Neuron (in vitro differentiated cells): ENCODE data around the gene OXT.
"Not testable (repeated sequence)": the region's sequence is repeated elsewhere in the genome, so short reads cannot be mapped to it uniquely, and the experiment has no call there.

ENCODE experiments used
- H2AFZ ChIP-seq: one replicate; pipeline ENCODE4 v1.6.1; 2013; ENCODE audit warnings: low read depth, mild to moderate bottlenecking, inconsistent platforms, low read length, moderate library complexity
- H3K27me3 ChIP-seq: one replicate; pipeline ENCODE4 v1.6.1; 2013; ENCODE audit warnings: low read length; ENCODE audit not compliant: insufficient read depth
- H3K36me3 ChIP-seq: one replicate; pipeline ENCODE4 v1.6.1; 2013; ENCODE audit warnings: low read length; ENCODE audit not compliant: insufficient read depth
- H3K4me1 ChIP-seq: one replicate; pipeline ENCODE4 v1.6.1; 2013; ENCODE audit warnings: low read length; ENCODE audit not compliant: insufficient read depth
- H3K4me3 ChIP-seq: 2 replicates; pipeline ENCODE4 v1.5.1; 2013; ENCODE audit warnings: mild to moderate bottlenecking, low read length, moderate library complexity
- H3K9me3 ChIP-seq: one replicate; pipeline ENCODE4 v1.6.1; 2013; ENCODE audit warnings: low read length

The OXT gene

DNA sequence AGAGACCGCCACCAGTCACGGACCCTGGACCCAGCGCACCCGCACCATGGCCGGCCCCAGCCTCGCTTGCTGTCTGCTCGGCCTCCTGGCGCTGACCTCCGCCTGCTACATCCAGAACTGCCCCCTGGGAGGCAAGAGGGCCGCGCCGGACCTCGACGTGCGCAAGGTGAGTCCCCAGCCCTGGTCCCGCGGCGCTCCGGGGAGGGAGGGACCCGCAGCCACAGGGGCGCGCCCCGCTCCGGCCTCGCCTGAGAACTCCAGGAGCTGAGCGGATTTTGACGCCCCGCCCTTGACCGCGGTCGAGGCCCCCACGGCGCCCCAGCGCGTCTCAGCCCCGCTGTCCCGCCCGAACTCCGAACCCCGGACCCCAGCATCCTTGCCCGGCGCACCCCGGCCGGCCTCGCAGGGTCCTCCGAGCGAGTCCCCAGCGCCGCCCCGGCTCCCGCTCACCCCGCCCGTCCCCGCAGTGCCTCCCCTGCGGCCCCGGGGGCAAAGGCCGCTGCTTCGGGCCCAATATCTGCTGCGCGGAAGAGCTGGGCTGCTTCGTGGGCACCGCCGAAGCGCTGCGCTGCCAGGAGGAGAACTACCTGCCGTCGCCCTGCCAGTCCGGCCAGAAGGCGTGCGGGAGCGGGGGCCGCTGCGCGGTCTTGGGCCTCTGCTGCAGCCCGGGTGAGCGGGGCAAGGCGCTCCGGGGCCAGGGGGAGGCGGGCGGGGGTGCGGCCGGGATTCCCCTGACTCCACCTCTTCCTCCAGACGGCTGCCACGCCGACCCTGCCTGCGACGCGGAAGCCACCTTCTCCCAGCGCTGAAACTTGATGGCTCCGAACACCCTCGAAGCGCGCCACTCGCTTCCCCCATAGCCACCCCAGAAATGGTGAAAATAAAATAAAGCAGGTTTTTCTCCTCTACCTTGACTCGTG is at the start of gene OXT:
TSS of gene OXT (plus strand) at position 11 of the 920 bp plus-strand sequence. CDS start at position 47, 36 bp downstream.
- no peaks in the 10 kb centered on the region for H3K36me3 ChIP-seq
- H3K9me3 ChIP-seq: peaks cover 5% of the 10 kb centered on the region
- H3K27me3 ChIP-seq: peaks cover 2% of the 10 kb centered on the region
- H2AFZ ChIP-seq: no peak within 1 kb of the TSS
- H3K4me3 ChIP-seq: no peak within 1 kb of the TSS
- H3K4me1 ChIP-seq: peaks cover 9% of the 10 kb centered on the region

DNA sequence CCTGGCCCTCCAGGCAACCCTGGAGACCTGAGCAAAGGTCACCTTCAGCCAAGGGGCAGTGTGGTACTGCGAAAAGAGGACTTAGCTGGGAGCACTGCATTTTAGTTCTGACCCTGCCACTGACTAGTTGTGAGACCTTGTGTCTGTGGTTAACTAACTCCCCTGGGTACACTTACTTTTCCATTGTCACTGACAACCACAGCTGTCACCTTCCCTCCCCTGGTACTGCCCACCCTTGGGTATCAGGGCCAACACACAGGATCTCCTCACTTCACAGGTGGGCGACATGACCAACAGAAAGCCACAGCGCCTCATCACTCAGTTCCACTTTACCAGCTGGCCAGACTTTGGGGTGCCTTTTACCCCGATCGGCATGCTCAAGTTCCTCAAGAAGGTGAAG is 49.6 kb upstream of the OXT start:
- Histone ChIP-seq H3K27me3 (no peaks in the 10 kb centered on the region), H2AFZ (no peak overlapping the region), H3K9me3 (peaks cover 4% of the 10 kb centered on the region), H3K36me3 (peaks cover 69% of the 10 kb centered on the region), H3K4me1 (no peaks in the 10 kb centered on the region), H3K4me3 (no peak overlapping the region)

DNA sequence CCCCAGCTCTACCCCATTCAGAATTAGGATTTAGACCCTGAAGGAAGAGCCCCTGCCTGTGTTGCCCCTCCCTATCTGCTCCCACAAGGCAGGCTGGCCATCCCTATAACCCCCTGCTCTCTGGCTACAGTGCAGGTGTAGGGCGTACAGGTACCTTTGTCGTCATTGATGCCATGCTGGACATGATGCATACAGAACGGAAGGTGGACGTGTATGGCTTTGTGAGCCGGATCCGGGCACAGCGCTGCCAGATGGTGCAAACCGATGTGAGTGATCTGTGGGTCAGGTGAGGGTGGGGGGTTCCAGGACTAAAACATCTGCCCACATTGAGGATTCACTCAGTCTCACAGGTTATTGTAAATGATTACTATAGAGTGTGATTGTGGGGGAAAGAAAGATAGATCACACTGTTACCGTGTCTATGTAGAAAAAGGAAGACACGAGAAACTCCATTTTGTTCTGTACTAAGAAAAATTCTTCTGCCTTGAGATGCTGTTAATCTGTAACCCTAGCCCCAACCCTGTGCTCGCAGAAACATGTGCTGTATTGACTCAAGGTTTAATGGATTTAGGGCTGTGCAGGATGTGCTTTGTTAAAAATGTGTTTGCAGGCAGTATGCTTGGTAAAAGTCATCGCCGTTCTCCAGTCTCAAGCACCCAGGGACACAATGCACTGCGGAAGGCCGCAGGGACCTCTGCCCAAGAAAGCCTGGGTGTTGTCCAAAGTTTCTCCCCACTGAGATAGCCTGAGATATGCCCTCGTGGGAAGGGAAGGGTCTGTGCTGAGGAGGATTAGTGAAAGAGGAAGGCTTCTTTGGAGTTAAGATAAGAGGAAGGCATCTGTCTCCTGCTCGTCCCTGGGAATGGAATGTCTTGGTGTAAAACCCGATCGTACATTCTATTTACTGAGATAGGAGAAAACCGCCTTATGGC is 48.6 kb upstream of the OXT start:
- peaks cover 69% of the 10 kb centered on the region for H3K36me3 ChIP-seq
- not testable (repeated sequence) for H3K4me3 ChIP-seq, H3K9me3 ChIP-seq, H3K4me1 ChIP-seq, H3K27me3 ChIP-seq, H2AFZ ChIP-seq

DNA sequence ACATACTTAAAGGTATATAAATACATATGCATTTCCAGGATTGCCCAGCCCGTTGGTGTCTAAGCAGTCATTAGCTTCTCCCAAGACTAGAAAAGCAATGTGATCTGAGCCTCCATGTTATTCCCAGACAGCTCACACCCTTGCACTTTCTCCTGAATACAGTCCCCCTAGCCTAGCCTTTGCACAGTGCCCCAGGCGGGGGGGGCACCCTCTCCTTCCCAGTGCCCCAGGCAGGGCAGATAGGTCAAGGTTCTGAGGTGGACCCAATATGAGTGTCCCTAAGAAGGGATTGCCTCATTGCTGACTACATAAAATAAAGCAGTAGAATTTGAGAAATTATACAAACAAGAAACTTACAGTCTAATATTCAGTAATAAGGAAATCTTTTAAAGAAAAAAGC is 43.4 kb upstream of the OXT start:
- H3K36me3 ChIP-seq: peaks cover 80% of the 10 kb centered on the region
- no peak overlapping the region for H2AFZ ChIP-seq
- no peak overlapping the region for H3K4me3 ChIP-seq
- H3K27me3 ChIP-seq: no peaks in the 10 kb centered on the region
- H3K4me1 ChIP-seq: no peaks in the 10 kb centered on the region
- no peaks in the 10 kb centered on the region for H3K9me3 ChIP-seq

DNA sequence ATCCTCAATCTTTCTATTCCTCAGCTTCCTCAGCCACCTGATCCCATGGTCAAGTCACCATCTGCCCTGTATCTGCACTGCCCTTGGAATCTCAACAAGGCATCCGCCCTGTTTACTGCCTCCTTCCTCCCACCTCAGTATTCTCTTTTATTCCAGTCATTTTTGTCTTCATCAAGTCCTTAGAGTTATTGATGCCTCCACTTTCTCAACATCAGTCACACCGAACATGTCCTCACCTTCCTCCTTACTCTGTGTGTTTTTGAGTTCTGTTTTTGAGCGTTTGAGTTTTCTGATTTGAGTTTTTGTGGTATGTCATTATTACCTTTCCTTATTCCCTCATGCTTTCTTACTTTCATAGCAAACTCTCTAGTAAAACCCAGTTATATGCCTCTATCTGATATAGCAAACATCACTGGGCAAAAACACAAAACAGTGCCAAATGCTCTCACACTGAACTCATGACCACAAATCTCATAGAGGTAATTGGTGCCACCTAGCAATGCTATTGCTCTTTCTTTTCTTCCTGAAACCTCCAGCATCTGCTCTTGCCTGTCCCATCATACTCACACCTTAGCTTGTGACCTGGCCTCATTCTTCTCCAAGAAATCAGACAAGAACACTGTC is 39.8 kb upstream of the OXT start:
- H2AFZ ChIP-seq: no peak overlapping the region
- H3K4me3 ChIP-seq: no peak overlapping the region
- no peaks in the 10 kb centered on the region for H3K4me1 ChIP-seq
- no peaks in the 10 kb centered on the region for H3K9me3 ChIP-seq
- peaks cover 83% of the 10 kb centered on the region for H3K36me3 ChIP-seq
- no peaks in the 10 kb centered on the region for H3K27me3 ChIP-seq

DNA sequence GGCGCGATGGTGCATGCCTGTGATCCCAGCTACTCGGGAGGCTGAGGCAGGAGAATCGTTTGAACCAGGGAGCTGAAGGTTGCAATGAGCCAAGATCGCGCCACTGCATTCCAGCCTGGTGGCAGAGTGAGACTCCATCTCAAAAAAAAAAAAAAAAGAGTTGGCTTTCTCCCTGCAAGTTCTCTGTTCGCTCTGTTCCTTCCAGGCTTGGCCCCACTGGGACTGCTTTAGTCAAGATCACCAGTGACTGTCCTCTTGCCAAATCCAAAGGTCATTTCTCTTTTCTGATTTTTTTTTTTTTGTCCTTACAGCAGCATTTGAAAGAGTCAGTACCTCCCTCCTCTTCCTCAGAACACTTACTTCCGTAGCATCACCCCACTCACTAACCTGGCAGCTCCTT is 38.8 kb upstream of the OXT start:
- Histone ChIP-seq H2AFZ (no peak overlapping the region), H3K4me1 (no peaks in the 10 kb centered on the region), H3K36me3 (peaks cover 83% of the 10 kb centered on the region), H3K4me3 (no peak overlapping the region), H3K9me3 (no peaks in the 10 kb centered on the region), H3K27me3 (no peaks in the 10 kb centered on the region)

DNA sequence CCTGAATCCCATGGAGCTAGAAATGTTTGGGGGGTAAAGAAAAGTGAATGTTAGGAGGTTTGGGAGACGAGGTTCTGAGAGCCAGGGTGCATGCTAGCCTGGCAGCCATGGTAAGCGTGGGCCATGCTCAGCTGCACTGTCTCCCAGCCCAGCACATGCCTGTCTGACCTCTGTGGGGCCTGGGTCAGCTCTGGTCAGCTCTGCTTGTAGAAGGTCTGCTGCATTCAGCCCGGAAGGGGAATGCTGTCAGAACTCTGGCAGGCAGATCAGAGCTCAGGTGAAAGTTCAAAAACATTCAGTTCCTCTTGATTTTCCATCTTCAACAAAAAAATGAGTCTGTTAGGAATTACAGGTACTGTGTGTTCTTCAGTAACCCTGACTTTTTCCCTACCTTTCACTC is 33.8 kb upstream of the OXT start:
- no peaks in the 10 kb centered on the region for H3K27me3 ChIP-seq
- H3K36me3 ChIP-seq: peaks cover 84% of the 10 kb centered on the region
- no peaks in the 10 kb centered on the region for H3K9me3 ChIP-seq
- H3K4me1 ChIP-seq: no peaks in the 10 kb centered on the region
- no peak overlapping the region for H2AFZ ChIP-seq
- H3K4me3 ChIP-seq: no peak overlapping the region

DNA sequence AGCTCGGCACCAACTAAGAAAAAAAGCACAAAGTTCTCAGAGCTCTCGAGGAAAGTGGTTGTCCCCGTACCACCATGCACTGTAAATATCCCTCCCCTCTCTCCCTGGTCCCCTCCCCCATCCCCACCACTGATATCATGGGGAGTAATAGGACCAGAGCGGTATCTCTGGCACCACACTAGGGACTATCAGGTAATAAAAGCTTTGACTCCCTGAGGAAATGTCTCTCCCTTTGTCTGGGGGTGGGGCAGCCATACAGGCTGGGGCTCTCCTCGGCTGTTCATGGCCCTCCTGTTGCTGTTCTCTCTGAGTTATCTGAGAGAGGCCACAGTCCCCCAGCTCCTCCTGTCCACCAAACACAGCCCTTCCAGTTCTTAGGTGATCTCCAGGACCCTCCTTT is 33.0 kb upstream of the OXT start:
- peaks cover 77% of the 10 kb centered on the region for H3K36me3 ChIP-seq
- no peaks in the 10 kb centered on the region for H3K27me3 ChIP-seq
- no peaks in the 10 kb centered on the region for H3K9me3 ChIP-seq
- no peak overlapping the region for H2AFZ ChIP-seq
- H3K4me1 ChIP-seq: no peaks in the 10 kb centered on the region
- H3K4me3 ChIP-seq: no peak overlapping the region

DNA sequence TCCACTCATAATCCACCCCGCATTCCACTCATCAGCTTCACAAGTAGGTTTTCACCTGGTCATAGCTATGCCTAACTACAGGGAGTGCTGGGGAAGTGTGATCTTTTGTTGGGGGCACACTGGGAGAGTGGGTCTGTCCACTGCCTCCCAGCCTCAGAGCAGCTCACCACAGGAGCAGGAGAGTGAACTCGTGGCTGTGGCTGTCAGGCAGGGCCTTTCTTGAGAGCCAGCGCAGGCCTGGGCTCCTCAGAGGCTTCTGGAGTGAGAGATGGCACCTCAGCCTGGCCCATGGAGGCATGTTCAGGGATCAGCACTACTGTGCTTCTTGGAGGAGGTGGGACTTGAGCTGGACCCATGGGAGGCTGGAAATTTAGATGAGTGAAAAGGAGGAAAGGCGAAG is 32.0 kb upstream of the OXT start:
- H3K36me3 ChIP-seq: peaks cover 74% of the 10 kb centered on the region

DNA sequence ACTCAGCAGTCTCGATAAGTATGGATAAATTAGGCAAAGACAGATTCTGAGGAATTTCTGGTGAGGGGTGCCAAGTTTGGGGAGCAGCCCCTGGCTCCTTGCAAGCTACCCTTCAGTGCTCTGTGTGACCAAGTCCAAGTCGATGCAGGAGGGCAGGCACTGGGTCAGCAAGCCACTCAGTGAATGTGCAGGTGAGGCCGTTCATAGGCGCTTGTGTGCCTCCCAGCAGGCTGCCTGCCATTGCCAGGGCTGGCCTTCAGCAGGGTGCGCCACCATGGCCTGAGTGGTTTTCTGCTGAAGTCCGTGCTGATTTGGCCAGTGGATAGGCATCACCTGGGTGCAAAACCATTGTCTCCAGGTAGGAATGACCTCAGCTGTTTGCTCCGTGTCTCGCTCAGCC is 31.3 kb upstream of the OXT start:
- no peak overlapping the region for H2AFZ ChIP-seq
- peaks cover 3% of the 10 kb centered on the region for H3K4me1 ChIP-seq
- H3K4me3 ChIP-seq: no peak overlapping the region
- H3K9me3 ChIP-seq: no peaks in the 10 kb centered on the region
- H3K27me3 ChIP-seq: no peaks in the 10 kb centered on the region
- H3K36me3 ChIP-seq: peaks cover 67% of the 10 kb centered on the region

More for the DNA sequence above, 32.0 kb upstream of the OXT start:
- Histone ChIP-seq H3K4me3 (no peak overlapping the region), H3K9me3 (no peaks in the 10 kb centered on the region), H2AFZ (no peak overlapping the region), H3K4me1 (no peaks in the 10 kb centered on the region), H3K27me3 (no peaks in the 10 kb centered on the region)

DNA sequence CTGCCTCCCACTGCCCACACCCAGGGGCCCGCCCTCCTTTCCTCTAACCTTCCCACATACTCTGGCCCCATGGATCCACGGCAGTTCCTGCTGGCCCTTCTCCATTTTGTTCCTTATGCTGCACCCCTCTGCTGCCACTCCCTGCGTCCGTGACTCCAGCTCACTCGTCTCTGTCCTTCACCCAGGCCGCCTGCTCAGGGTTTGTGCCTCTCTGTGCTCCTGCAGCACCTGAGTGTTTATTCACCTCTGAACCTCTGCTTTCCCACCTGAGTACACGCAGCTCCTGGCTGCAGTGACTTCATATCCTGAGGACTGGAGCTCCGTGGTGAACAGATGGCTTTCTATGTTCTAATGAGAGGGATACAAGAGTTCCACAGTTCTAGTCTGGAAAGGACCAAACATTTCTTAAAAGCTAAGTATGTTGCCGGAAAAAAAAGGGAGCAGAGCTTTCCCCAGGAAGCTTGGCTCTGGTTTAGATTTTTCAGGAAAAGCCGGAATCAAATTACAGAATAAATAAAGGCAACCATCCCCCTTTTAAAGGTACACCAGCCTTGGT is 29.5 kb upstream of the OXT start:
- H3K27me3 ChIP-seq: no peaks in the 10 kb centered on the region
- H3K4me1 ChIP-seq: peaks cover 9% of the 10 kb centered on the region
- peaks cover 49% of the 10 kb centered on the region for H3K36me3 ChIP-seq
- no peaks in the 10 kb centered on the region for H3K9me3 ChIP-seq
- no peak overlapping the region for H3K4me3 ChIP-seq
- no peak overlapping the region for H2AFZ ChIP-seq

DNA sequence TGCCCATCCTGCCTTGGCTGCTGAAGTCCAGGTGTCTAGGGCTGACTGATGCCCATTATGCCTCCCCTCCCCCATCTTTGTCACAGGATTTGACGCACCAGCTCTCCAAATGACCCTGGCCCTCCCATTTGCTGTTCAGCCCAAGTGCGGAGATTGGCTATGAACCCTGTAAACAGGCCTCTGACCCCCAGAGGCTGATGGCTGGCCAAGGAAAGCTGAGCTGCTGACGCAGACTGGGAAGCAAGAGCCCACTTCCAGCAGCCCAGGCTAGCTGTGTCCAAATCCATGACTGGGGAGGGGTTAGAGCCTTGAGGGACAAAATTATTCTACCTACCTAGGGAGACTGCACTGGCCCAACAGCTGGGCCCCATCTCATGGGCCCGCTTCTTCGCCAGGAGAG is 28.8 kb upstream of the OXT start:
- no peaks in the 10 kb centered on the region for H3K27me3 ChIP-seq
- no peak overlapping the region for H2AFZ ChIP-seq
- peaks cover 11% of the 10 kb centered on the region for H3K4me1 ChIP-seq
- no peaks in the 10 kb centered on the region for H3K9me3 ChIP-seq
- no peak overlapping the region for H3K4me3 ChIP-seq
- peaks cover 46% of the 10 kb centered on the region for H3K36me3 ChIP-seq
